ENCODE results near the gene NFASC.

NFASC gene

DNA sequence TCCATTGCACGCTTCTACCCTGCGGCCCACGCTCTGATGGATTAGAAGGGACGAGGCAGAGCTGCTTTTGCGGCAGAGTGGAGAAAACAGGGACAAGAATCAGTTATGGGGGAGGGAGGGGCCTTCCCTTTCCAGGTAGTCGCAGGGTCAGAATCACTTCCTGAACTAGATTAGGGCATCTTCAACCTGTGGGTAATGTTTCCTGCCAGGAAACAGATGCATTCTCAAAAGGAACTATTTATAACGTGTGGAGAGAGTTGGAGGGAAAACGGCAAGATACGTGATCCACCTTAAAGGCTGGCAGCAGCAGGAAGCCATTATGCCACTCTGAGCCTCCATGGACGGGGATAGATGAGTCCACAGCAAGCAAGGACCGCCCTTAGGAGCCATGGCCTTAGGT is 112.5 kb downstream of the NFASC start:
- no peak for DNase-seq (ENCODE audit: low read depth in 2 of 2)

DNA sequence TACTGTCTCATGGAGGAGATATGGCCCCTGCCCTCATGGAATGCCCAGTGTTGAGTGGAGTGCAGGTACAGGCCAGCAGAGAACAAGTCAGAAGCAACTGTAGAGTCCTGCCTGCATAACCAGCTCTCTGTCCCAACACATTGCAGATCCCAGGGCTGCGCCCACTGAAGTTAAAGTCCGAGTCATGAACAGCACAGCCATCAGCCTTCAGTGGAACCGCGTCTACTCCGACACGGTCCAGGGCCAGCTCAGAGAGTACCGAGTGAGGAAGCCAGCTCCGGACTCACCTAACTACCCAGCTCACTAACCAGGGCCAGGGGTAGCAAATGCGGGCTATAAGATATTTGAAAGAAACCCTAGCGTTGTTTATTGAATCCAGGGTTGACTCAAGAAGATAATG is 113.2 kb downstream of the NFASC start:
- DNase-seq (ENCODE audit: low read depth in 2 of 2): no peak

DNA sequence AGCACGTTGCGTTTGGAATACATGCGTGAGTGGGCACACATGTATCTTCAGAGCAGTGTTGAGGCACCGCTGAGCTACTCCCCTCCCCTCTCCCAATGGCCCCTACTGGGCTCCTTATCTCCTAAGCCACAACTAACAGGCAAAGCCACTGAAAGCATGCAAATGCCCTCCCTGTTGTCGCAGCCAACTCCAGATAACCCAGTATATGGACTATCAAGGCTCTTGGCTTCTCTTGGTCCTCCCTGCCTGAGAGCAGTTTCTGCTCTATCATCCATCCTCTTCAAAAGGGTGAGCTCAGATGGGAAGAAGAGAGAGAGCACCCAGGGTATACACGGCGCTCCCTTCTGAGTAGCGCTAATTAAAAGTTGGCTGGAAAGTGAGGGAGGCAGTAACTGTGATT is 113.8 kb downstream of the NFASC start:
- no peak for DNase-seq (ENCODE audit: low read depth in 2 of 2)

DNA sequence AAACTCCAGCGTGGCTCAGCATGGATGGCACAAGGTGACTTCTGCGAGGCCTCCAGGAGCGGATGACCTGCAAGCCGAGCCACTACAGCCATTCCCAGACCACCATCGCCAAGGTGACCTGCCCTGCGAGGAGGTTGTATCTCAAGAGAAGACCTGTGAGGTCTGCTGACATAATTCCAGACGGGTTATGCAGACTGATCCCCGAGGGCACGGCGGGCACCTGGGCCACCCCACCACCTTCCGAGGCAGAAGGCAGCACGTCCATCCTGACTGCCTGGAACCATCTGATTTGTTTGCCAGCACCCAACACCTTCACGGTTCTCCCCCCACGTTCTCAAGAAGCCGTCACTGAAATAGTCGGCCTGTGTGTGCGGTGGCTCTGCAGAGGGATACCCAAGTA is 115.5 kb downstream of the NFASC start:
- DNase-seq (ENCODE audit: low read depth in 2 of 2): no peak

DNA sequence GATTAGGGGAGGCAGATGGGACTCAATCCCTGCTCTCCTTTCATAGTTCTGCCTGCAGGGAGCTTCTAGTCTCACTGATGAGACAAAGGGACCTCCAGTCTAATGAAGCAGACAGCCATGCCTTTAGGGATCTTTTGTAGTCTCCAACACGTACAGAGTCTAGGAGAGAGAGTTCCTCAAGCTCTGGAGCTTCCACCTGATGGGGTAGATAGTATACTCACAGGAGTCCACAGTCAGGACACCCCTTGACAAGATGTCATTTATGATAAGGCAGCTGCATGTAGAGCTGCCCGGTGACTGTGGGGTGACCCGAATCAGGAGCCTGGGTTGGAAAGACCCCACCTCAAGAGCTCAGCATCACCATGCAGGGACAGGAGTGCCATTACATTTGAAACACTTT is 117.0 kb downstream of the NFASC start:
- no peak for DNase-seq (ENCODE audit: low read depth in 2 of 2)

DNA sequence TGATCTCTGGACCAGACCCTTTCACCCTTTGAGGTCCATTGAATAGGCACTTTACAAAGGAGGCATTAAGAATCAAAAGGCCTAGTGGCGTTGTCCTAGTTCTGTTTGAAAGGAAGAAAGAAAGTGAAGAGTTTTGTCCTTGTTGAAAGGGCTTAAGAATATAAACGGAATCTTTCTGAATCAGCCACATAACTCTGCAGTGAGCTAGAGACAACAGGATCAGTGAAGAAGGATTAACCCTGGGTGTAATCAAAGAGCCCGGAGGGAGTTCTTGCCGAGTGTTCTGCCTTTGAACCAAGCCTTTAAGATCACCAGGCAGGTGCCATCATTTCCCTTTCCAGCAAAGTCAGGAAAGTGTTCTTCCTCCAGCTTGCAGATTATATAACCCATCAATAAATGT is 117.5 kb downstream of the NFASC start:
- DNase-seq (ENCODE audit: low read depth in 2 of 2): no peak

GRCh38 chr1:204989266-204990058 is 118.8 kb downstream of the NFASC start:
- DNase-seq (ENCODE audit: low read depth in 2 of 2): peak; percentile 39 to 41

- DNase-seq (ENCODE audit: low read depth in 2 of 2): no peak
Measured at GRCh38 chr1:204990059-204990664, 119.5 kb downstream of the NFASC start.

DNA sequence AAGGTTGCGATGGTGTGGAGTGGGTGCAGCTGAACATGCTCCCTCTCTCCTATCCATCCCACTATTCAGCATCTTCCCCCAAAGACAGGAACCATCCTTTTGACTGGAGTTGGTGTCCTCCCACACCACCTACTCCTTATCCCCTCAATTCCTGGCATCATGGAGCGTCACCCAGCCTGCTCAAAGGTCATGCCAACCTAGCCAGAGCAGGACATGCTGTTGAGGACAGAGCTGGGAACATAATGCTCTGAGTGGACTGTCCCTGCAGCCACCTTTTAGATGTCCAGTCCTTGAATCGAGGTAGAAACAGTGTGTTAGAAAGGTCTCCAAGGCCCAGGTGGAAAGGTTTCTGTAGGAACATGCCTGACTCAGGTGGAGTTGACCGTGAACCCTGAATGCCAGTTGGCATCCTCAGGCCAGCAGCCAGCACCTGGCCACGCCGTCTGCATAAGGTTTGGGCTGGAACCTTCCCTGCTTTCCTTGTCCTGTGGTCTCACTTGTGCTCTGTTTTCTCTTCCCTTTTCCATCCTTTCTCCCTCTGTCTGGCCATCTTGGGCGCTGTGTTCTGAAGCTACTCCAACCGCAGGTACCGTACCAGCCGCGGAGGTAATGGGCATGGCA is 120.2 kb downstream of the NFASC start:
- no peak for DNase-seq (ENCODE audit: low read depth in 2 of 2)

DNA sequence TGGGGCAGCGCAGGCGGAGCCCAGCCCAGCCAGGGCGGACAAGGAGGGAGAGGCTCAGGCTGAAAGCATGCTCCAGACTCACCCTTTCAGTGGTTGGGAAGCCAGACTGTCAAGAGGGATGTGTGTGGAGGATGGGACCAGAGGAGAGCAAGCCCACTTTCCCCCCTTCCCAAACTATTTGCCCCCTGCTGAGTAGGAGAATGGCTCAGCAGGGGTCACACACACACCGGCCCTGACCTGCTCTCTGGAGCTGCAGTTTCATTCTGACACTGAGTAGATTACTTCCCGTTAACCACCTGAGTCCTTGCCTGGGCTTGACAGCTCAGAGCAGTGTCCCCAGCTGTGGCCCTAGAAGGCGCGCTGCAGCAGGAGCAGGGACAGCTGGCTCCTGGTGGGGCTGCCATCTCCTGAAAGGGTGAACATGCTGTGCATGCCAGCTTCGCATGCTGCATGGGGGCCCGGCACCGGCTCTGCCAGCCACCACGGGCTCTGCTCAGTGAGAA is 120.7 kb downstream of the NFASC start:
- DNase-seq (ENCODE audit: low read depth in 2 of 2): no peak

DNA sequence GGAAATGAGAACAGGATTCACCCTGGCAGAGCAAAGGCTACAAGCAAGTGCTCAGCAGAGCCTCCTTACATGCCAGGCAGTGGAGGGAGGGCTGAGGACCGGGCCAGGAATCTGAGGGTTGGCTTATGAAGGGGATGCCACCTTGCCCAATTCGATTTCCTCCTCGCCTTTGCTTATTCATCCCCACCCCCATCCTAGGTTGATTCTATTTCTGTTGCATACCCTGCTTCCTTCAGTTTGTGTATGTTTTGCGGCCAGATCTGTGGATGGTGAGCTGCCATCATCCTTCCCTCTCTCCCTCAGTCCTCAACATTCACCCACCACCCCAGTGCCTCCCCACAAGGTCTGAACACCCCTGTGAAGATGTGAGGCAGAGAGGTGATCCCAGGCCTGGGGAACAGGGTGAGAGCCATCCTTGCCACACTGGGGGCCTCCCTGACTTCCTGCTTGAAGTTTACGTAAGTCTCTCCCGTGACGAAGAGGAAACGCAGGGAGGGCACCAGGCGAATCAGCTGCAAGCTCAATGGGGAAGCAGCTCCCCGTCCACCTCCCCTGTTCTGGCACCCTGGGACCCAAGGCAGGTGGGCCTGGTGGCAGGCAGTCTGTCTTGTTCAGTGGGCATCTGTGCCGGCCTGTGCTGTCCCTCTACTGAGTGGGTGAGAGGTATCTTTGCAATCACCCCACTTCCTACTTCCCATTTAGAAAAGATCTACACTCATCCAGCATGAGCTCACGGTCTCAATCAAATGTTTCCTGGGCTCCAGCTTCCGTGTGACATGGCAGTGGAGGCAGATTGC is 121.7 kb downstream of the NFASC start:
- DNase-seq (ENCODE audit: low read depth in 2 of 2): no peak

DNA sequence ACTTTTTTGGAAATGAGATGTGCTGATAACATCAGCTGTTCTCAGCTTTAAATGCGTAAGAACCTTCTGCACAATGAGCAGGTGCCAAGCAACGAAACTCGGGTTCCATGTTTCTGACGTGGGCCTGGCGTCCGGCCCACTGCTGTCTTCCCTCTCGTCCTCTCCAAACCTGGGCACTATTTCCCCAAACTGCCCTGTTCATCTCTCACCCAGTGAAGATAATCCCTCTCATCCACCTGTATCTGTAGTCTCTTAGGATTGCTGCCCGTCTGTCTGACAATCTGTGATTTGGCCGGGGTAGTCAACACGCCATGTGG is 122.3 kb downstream of the NFASC start:
- no peak for DNase-seq (ENCODE audit: low read depth in 2 of 2)

DNA sequence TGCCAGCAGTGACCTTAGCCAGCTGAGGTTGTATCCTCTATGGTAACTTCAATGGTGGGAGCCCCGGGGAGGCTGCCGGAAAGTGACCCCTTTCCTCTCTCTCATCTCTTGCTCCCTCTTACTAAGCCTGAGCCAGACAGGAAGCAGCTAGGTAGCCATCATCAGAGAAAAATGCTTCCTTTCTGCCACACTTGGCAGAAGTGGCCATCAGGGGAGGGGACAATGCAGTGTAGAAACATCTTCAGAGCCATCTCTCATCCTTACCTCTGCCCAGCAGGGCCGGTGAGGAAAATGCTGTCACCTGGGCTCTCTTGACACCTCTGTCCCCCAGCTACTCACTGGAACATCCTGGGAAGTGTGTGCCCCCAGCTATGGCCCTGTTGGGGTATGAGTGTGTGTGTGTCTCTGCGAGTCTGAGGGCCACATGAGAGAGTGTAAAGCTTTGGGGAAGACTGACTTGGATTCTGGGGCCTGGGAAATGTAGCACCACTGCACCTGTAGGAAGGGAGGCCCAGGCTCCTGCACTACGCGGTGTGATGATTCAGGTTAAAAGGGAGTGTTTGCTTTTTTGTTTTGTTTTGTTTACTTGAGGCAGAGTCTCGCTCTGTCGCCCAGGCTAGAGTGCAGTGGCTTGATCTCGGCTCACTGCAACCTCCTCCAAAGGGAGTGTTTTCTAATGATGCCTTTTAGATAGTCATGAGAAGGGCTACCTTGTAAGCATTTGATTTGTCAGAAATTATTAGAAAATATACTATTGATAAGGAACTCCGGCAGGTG is 123.6 kb downstream of the NFASC start:
- no peak for DNase-seq (ENCODE audit: low read depth in 2 of 2)

GRCh38 chr1:204996981-204997380 is 126.3 kb downstream of the NFASC start:
- no peak for DNase-seq (ENCODE audit: low read depth in 2 of 2)

DNA sequence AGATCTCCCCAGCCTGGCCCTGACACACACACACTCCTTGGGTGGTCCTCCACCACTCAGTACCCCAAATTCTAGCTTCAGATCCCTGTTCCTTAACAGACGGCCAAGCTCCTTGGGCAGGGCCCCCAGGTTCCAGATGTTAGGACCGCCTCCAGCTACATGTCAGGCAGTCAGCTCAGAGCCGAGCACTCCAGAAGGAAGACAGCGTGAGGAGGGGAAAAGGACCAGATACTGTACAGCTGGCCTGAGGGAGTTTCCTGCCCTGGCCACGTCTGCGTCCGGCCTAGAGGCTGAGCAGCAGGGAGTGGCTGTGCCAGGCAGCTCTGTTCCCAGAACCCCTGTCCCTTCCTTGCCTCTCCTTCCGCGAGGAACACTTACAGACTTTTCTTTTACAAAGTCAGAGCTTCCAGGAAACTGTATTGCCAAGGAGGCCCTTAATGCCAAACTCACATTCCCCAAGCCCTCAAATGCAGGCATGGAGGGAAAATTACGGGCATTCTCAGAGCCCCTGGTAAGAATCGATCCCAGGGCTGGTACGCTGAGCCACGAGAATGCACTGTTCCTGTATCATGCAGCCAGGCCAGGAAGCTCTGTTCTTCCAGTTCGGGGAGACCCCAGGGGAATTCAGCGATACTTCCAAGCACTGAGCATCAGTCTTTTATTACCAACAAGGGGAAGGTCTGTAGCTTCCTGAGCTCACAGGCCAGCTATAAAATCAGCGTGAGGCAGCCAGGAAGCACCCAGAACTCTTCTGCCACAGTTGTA is 127.1 kb downstream of the NFASC start:
- DNase-seq (ENCODE audit: low read depth in 2 of 2): no peak

DNA sequence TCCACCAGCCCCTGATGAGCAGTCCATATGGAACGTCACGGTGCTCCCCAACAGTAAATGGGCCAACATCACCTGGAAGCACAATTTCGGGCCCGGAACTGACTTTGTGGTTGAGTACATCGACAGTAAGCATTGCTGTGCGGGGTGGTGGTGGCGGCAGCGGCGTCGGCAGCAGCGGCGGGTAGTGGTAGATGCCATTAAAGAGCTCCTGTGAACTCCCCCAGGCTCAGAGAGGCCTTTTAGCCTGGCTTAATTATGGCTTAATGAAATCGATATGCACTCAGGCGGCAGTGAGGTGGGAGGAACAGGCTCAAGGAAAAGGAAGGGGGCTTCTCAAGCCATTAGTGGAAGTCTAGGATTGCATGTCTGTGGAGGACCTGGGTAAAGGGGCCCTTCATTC is 130.5 kb downstream of the NFASC start:
- DNase-seq (ENCODE audit: low read depth in 2 of 2): no peak

GRCh38 chr1:205002705-205003104 is 132.0 kb downstream of the NFASC start:
- DNase-seq (ENCODE audit: low read depth in 2 of 2): no peak

GRCh38 chr1:205003358-205004131 is 132.9 kb downstream of the NFASC start:
- no peak for DNase-seq (ENCODE audit: low read depth in 2 of 2)

DNA sequence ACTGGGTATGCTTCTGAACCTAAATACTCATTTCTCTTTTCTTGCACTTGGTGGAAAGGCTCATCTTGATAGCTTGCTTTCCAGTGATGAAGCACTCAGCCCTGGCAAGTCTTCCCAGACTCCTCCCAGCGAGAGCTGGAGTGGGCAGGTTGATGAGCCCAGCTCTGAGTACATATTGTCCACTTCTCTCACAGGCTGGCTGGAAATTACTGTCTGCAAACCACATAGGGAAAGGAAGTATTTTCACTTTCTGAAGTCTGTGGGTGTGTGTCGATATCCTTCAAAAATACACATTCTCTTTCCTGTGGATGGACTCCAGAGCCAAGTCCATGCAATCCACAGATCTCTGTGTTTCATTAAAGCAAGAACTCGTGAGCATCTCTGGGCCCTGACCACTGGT is 133.7 kb downstream of the NFASC start:
- no peak for DNase-seq (ENCODE audit: low read depth in 2 of 2)

- no peak for DNase-seq (ENCODE audit: low read depth in 2 of 2)
Measured at GRCh38 chr1:205008896-205009295, 138.2 kb downstream of the NFASC start.

Data from stimulated activated CD8-positive, alpha-beta memory T cell treated with anti-CD3 and anti-CD28 coated beads, Interleukin-2, amount 100 ng/mL, for 48 hours (primary cell).